Measurements from ENCODE around the gene MYL5. TPM values are rescaled to one million over a fixed set of nuclear protein-coding genes. Genes with fewer than 3 reads are reported as not detected.

The MYL5 gene
- total and polyA plus RNA-seq, 12 donors = 3.3 to 8.1 (median 6.1) TPM

GRCh38 chr4:714087-714486, 39.7 kb downstream of the MYL5 start:
- Histone ChIP-seq H3K4me1 (peaks cover 0 to 20% (median 7%) of the 10 kb centered on the region in 9 donors), H3K9me3 (no peaks in the 10 kb centered on the region), H3K4me3 (no peak overlapping the region), H3K36me3 (peaks cover 0 to 8% (median 0%) of the 10 kb centered on the region in 9 donors), H3K27me3 (no peaks in the 10 kb centered on the region), H3K27ac (no peak overlapping the region)
- DNase-seq (no peak), ATAC-seq (no peak)
- intact Hi-C loops (cut with DNase I) = no loop called here
- no peak for TF ChIP-seq CTCF (IDR thresholded peaks at IDR 0.05)
- WGBS, 2 donors = 88 to 91% methylated on average over 18 of the region's 18 CpGs

DNA sequence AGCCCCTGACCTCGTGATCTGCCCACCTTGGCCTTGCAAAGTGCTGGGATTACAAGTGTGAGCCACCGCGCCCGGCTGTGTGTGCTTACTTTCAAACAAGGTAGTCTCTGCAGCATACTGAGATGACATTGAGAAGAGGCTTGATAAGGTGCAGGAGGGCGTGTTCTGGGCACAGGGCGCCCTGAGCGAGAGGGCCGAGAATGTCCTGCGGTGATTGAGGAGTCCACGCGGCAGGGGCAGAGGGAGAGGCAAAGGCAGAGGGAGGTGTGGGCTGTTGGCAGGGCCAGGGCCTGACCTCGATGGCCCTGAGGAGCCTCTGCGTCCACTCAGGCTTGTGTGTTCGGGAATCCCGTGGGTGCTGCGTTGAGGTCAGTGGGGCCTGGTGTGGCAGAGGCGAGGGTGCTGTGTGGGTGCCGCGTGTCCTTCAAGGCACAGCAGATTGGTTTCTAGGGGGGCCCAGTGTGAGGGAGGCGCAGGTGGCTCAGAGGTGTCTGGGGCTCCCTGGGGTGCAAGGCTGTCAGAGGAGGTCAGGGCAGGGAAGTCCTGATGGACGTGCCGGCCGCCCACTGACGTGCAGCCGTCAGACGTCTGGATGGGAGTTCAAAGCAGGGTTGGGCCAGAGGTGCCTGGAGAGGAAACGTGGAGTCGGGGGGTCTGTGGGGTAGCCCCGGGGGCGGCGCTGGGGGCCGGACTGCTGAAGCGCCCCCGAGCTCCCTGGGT, 43.4 kb downstream of the MYL5 start:
- no peak for TF ChIP-seq CTCF (IDR thresholded peaks at IDR 0.05)
- Histone ChIP-seq H3K27me3 (no peaks in the 10 kb centered on the region), H3K27ac (no peak overlapping the region), H3K4me3 (no peak overlapping the region), H3K9me3 (no peaks in the 10 kb centered on the region), H3K36me3 (peaks cover 0 to 14% (median 0%) of the 10 kb centered on the region in 9 donors), H3K4me1 (peaks cover 3 to 27% (median 19%) of the 10 kb centered on the region in 9 donors)
- ATAC-seq (peak in 5 of 8 donors; percentile 27 to 60 (median 50)), DNase-seq (peak in 1 of 2 donors; percentile 25)
- 74 to 77% methylated on average over 34 of the region's 34 CpGs for WGBS, 2 donors
- intact Hi-C loops (cut with DNase I) = no loop called here

- Histone ChIP-seq H3K27me3 (no peaks in the 10 kb centered on the region), H3K9me3 (no peaks in the 10 kb centered on the region), H3K4me1 (peaks cover 3 to 27% (median 19%) of the 10 kb centered on the region in 9 donors), H3K27ac (no peak overlapping the region), H3K36me3 (peaks cover 0 to 19% (median 0%) of the 10 kb centered on the region in 9 donors), H3K4me3 (no peak overlapping the region)
- DNase-seq (no peak), ATAC-seq (peak in 1 of 8 donors; percentile 20)
- 85 to 87% methylated on average over 8 of the region's 8 CpGs for WGBS, 2 donors
- no peak for TF ChIP-seq CTCF (IDR thresholded peaks at IDR 0.05)
- intact Hi-C loops (cut with DNase I) = no loop called here
Observed at GRCh38 chr4:718460-718859, 44.1 kb downstream of the MYL5 start.

DNA sequence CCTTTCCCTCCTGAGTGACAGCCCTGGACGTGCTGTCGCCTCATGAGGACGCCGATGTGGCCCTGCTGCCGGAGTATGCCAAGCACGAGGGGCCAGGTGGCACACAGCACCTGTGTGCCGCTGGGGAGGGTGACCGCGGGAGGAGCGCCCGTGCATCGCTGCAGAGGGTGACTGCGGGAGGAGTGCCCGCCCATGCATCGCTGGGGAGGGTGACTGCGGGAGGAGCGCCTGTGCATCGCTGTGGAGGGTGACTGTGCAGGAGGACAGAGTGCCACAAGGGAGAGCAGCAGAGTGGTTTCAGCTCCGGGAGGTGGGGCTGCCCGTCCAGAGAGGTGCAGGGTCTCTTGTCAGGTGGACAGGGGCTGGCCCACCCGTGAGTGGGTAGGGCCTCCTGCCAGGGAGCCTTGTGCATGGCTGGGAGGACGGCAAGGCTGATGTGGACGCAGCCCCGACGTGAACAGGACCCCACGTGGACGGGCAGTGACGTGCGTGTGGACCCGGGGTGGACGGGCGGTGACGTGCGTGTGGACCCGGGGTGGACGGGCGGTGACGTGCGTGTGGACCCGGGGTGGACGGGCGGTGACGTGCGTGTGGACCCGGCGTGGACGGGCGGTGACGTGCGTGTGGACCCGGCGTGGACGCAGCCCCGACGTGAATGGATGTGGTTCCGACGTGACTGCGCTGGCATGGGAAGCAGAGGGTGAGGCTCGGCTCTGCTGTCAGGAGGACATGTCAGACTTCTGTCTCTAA, 45.9 kb downstream of the MYL5 start:
- DNase-seq = no peak
- WGBS, 2 donors = 92 to 96% methylated on average over 59 of the region's 59 CpGs

More for the DNA sequence above, 45.9 kb downstream of the MYL5 start:
- intact Hi-C loops (cut with DNase I) = no loop called here
- H3K4me1 ChIP-seq = peaks cover 3 to 27% (median 19%) of the 10 kb centered on the region in 9 donors
- no peaks in the 10 kb centered on the region for H3K9me3 ChIP-seq
- peak overlapping the region in 1 of 10 donors; percentile 56 for H3K27ac ChIP-seq
- peaks cover 0 to 15% (median 0%) of the 10 kb centered on the region in 9 donors for H3K36me3 ChIP-seq
- H3K4me3 ChIP-seq = no peak overlapping the region
- H3K27me3 ChIP-seq = no peaks in the 10 kb centered on the region
- no peak for TF ChIP-seq CTCF (IDR thresholded peaks at IDR 0.05)
- peak in 1 of 8 donors; percentile 29 for ATAC-seq
